ENCODE measurements around the gene BMI1. TPM values are rescaled to one million over a fixed set of nuclear protein-coding genes. Genes with fewer than 3 reads are reported as not detected.

BMI1 gene
- total and polyA plus RNA-seq, 2 donors (not counting 3 experiments of a cell fraction or from before 2014, with no cell fraction given) = 12.0 to 25.1 TPM

DNA sequence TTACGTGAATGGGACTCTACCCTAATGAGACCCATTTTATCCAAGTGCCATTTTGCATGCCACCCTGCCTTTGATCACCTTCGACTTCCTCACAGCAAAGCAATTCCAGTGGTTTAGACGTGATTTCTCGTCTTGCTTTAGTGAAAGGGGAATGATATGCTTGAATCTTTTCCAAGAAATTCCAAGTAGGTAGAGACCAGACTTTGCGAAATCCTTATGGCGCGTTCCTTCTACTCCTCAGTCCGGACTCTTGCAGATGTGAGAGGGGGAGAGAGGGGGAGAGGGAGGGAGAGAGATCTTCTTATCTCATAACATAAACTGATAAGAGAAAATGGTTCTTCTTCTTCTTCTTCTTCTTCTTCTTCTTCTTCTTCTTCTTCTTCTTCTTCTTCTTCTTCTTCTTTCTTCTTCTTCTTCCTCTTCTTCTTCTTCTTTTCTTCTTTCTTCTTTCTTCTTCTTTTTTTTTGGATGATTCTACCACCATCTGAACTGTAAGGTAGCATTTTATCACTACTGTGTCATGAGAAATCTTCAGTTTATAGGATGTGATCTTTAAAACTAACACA is 25.3 kb downstream of the BMI1 start:
- no peak for TF ChIP-seq GATA2 (IDR thresholded peaks at IDR 0.05; ENCODE audit: insufficient read depth, insufficient read length, low read depth, low read length)
- no peak for TF ChIP-seq JUN (IDR thresholded peaks at IDR 0.05; ENCODE audit: borderline replicate concordance, insufficient read depth, insufficient read length, low read depth)
- TF ChIP-seq POLR2A (IDR thresholded peaks at IDR 0.05; ENCODE audit: low read depth, low read length) = no peak
- no peak for TF ChIP-seq POLR2AphosphoS5 (IDR thresholded peaks at IDR 0.05; ENCODE audit: insufficient read depth, low read depth, low read length)
- TF ChIP-seq, protein P1, sequence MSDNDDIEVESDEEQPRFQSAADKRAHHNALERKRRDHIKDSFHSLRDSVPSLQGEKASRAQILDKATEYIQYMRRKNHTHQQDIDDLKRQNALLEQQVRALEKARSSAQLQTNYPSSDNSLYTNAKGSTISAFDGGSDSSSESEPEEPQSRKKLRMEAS (IDR thresholded peaks at IDR 0.05; ENCODE audit: insufficient read depth, insufficient read length) = no peak
- TF ChIP-seq EZH2 (IDR thresholded peaks at IDR 0.05; ENCODE audit: borderline replicate concordance, low read depth, low read length, severe bottlenecking) = no peak
- no peak for TF ChIP-seq FOS (IDR thresholded peaks at IDR 0.05; ENCODE audit: borderline replicate concordance, insufficient read depth, low read length)
- TF ChIP-seq, protein P2, sequence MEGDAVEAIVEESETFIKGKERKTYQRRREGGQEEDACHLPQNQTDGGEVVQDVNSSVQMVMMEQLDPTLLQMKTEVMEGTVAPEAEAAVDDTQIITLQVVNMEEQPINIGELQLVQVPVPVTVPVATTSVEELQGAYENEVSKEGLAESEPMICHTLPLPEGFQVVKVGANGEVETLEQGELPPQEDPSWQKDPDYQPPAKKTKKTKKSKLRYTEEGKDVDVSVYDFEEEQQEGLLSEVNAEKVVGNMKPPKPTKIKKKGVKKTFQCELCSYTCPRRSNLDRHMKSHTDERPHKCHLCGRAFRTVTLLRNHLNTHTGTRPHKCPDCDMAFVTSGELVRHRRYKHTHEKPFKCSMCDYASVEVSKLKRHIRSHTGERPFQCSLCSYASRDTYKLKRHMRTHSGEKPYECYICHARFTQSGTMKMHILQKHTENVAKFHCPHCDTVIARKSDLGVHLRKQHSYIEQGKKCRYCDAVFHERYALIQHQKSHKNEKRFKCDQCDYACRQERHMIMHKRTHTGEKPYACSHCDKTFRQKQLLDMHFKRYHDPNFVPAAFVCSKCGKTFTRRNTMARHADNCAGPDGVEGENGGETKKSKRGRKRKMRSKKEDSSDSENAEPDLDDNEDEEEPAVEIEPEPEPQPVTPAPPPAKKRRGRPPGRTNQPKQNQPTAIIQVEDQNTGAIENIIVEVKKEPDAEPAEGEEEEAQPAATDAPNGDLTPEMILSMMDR (IDR thresholded peaks at IDR 0.05; ENCODE audit: extremely low read depth in 1 of 2, insufficient read depth in 1 of 2, low read depth in 1 of 2, low read length in 2 of 2) = no peak
- TF ChIP-seq MYC (IDR thresholded peaks at IDR 0.05; ENCODE audit: low read depth, low read length) = no peak
- dilution Hi-C loops (cut with MboI; ENCODE audit: extremely low pct_ligation_motif_present, low sequenced_read_pairs) (no loop called here), intact Hi-C loops (cut with micrococcal nuclease) (no loop called here)
- Histone ChIP-seq H3K9me1 (replicated peaks; ENCODE audit: control insufficient read depth, extremely low read depth, insufficient read depth, low read length) (no peaks in the 10 kb centered on the region), H3K36me3 (ENCODE audit: control insufficient read depth in 2 of 2, extremely low read depth in 1 of 2, insufficient read depth in 2 of 2, low read length in 2 of 2) (no peaks in the 10 kb centered on the region), H3K9ac (replicated peaks; ENCODE audit: extremely low read depth, insufficient read depth, low read length) (no peak overlapping the region), H3K4me3 (replicated peaks in 1 of 3; ENCODE audit: insufficient read depth in 1 of 3, low read depth in 1 of 3, low read length in 3 of 3) (no peak overlapping the region), H4K20me1 (replicated peaks; ENCODE audit: control insufficient read depth, extremely low read depth, insufficient read depth, low read length) (no peaks in the 10 kb centered on the region), H3K27ac (ENCODE audit: insufficient read depth, low read depth, low read length) (no peak overlapping the region), H3K27me3 (ENCODE audit: control insufficient read depth in 2 of 2, insufficient read depth in 2 of 2, low read length in 2 of 2) (peaks cover 59 to 89% of the 10 kb centered on the region in 2 experiments), H3K4me1 (ENCODE audit: control insufficient read depth, extremely low read depth, insufficient read depth, low read length) (peaks cover 5% of the 10 kb centered on the region), H3K9me3 (replicated peaks; ENCODE audit: control insufficient read depth, insufficient read depth, low read length) (no peaks in the 10 kb centered on the region), H3K4me2 (ENCODE audit: insufficient read depth, low read length) (no peak overlapping the region), H3K79me2 (ENCODE audit: control insufficient read depth, insufficient read depth, low read length) (no peaks in the 10 kb centered on the region), H2AFZ (ENCODE audit: low read depth, low read length) (no peak overlapping the region)
- DNase-seq (ENCODE audit: low read depth, low spot score) = no peak
- POLR2A ChIA-PET = no interaction called here
- CTCF ChIA-PET = no interaction called here
- FAIRE-seq = no peak
- no TSS peak for BruUV-seq (replicated peaks)

Measured in endothelial cell of umbilical vein (primary cell).